Astrocyte (in vitro differentiated cells and primary cell): ENCODE results near the gene KCNMA1. TPM values are rescaled to one million over a fixed set of nuclear protein-coding genes. Genes with fewer than 3 reads are reported as not detected.

Source experiments
- DNase-seq: peaks from one replicate; pipeline ENCODE4 v3.0.0-alpha.2; 2010; ENCODE audit warnings: low read depth
- FAIRE-seq: peaks from 2 replicates; lab custom pipeline; 2011; peaks lifted over from hg19 to GRCh38; lab: Jason Lieb, UNC
- H2AFZ ChIP-seq: 2 replicates; pipeline ENCODE4 v1.6.0; 2012; ENCODE audit warnings: low read depth, low read length, inconsistent platforms
- H3K27ac ChIP-seq: 2 replicates; pipeline ENCODE4 v1.5.1; 2011; ENCODE audit warnings: low read depth, low read length, inconsistent platforms
- H3K27me3 ChIP-seq: 2 replicates; pipeline ENCODE4 v1.6.0; 2011; ENCODE audit warnings: low read length, inconsistent platforms; ENCODE audit not compliant: insufficient read depth
- H3K36me3 ChIP-seq: 2 replicates; pipeline ENCODE4 v1.5.1; 2011; ENCODE audit warnings: low read length, inconsistent platforms; ENCODE audit not compliant: insufficient read depth
- H3K4me1 ChIP-seq: 2 replicates; pipeline ENCODE4 v1.5.1; 2011; ENCODE audit warnings: low read length, inconsistent platforms; ENCODE audit not compliant: insufficient read depth
- H3K4me2 ChIP-seq: 2 replicates; pipeline ENCODE4 v1.6.0; 2012; ENCODE audit warnings: low read length, inconsistent platforms
- H3K4me3 ChIP-seq: 2 replicates; pipeline ENCODE4 v1.5.1; 2011; ENCODE audit warnings: low read depth, mild to moderate bottlenecking, low read length, inconsistent platforms; ENCODE audit not compliant: insufficient read depth
- H3K79me2 ChIP-seq: 2 replicates; pipeline ENCODE4 v1.6.0; 2012; ENCODE audit warnings: mild to moderate bottlenecking, low read length, inconsistent platforms; ENCODE audit not compliant: insufficient read depth
- H3K9ac ChIP-seq: 2 replicates; pipeline ENCODE4 v1.6.0; 2012; ENCODE audit warnings: mild to moderate bottlenecking, low read length, inconsistent platforms
- H3K9me3 ChIP-seq: 2 replicates; pipeline ENCODE4 v1.5.1; 2012; ENCODE audit warnings: low read depth, mild to moderate bottlenecking, low read length, inconsistent platforms; ENCODE audit not compliant: insufficient read depth
- H4K20me1 ChIP-seq: 2 replicates; pipeline ENCODE4 v1.6.0; 2012; ENCODE audit warnings: low read length, inconsistent platforms; ENCODE audit not compliant: insufficient read depth
- H3K27ac Mint-ChIP-seq: one replicate; pipeline ENCODE4 v1.8.0; 2021; ENCODE audit warnings: mild to moderate bottlenecking, mixed read lengths; ENCODE audit not compliant: unreplicated experiment
- H3K27me3 Mint-ChIP-seq: one replicate; pipeline ENCODE4 v1.8.0; 2021; ENCODE audit warnings: low read depth, mixed read lengths; ENCODE audit not compliant: unreplicated experiment
- H3K36me3 Mint-ChIP-seq: one replicate; pipeline ENCODE4 v1.8.0; 2021; ENCODE audit warnings: low read depth, mixed read lengths; ENCODE audit not compliant: unreplicated experiment
- H3K4me1 Mint-ChIP-seq: one replicate; pipeline ENCODE4 v1.8.0; 2021; ENCODE audit warnings: low read depth, mixed read lengths; ENCODE audit not compliant: unreplicated experiment
- H3K4me3 Mint-ChIP-seq: one replicate; pipeline ENCODE4 v1.8.0; 2021; ENCODE audit warnings: mild to moderate bottlenecking, moderate library complexity, mixed read lengths; ENCODE audit not compliant: unreplicated experiment
- H3K9me3 Mint-ChIP-seq: one replicate; pipeline ENCODE4 v1.8.0; 2021; ENCODE audit warnings: mild to moderate bottlenecking, mixed read lengths; ENCODE audit not compliant: unreplicated experiment
- CTCF ChIP-seq: IDR thresholded peaks from 2 replicates; pipeline ENCODE4 v1.5.1; 2011; ENCODE audit warnings: low read depth, mild to moderate bottlenecking, inconsistent platforms, low read length, moderate library complexity; ENCODE audit not compliant: insufficient read depth
- EZH2 ChIP-seq: IDR thresholded peaks from 2 replicates; pipeline ENCODE4 v1.6.1; 2012; ENCODE audit warnings: mild to moderate bottlenecking, low read length, inconsistent platforms; ENCODE audit not compliant: insufficient read depth
- total RNA-seq: library from RNA; stranded (reverse); gene quantifications from 2 replicates; pipeline ENCODE4 v1.2.1, GENCODE V29; 2021

Gene KCNMA1
- total RNA-seq, 1 donor from 2014 or later = 45.8 TPM

- Histone ChIP-seq H3K27me3 (no peaks in the 10 kb centered on the region), H4K20me1 (no peaks in the 10 kb centered on the region), H3K79me2 (no peaks in the 10 kb centered on the region), H3K4me2 (no peak overlapping the region), H2AFZ (peak overlapping the region; percentile 46), H3K4me1 (no peaks in the 10 kb centered on the region), H3K4me3 (no peak overlapping the region), H3K27ac (no peak overlapping the region), H3K36me3 (no peaks in the 10 kb centered on the region), H3K9me3 (no peaks in the 10 kb centered on the region), H3K9ac (no peak overlapping the region)
- H3K27ac Mint-ChIP-seq = no peak overlapping the region
- no peak overlapping the region for H3K4me3 Mint-ChIP-seq
- FAIRE-seq (no peak), DNase-seq (no peak)
- H3K27me3 Mint-ChIP-seq = no peaks in the 10 kb centered on the region
- TF ChIP-seq EZH2 (no peak), CTCF (no peak)
- H3K4me1 Mint-ChIP-seq = no peaks in the 10 kb centered on the region
- no peaks in the 10 kb centered on the region for H3K9me3 Mint-ChIP-seq
- peaks cover 2% of the 10 kb centered on the region for H3K36me3 Mint-ChIP-seq
Measured at GRCh38 chr10:77041636-77042258, 595.9 kb downstream of the KCNMA1 start.

GRCh38 chr10:77038407-77038806 lies 599.2 kb downstream of the KCNMA1 start:
- Histone ChIP-seq H3K4me3 (no peak overlapping the region), H3K27me3 (no peaks in the 10 kb centered on the region), H3K9ac (no peak overlapping the region), H3K27ac (no peak overlapping the region), H3K9me3 (no peaks in the 10 kb centered on the region), H3K4me2 (no peak overlapping the region), H3K79me2 (no peaks in the 10 kb centered on the region), H4K20me1 (no peaks in the 10 kb centered on the region), H3K4me1 (no peaks in the 10 kb centered on the region), H3K36me3 (no peaks in the 10 kb centered on the region), H2AFZ (no peak overlapping the region)
- Mint-ChIP-seq H3K9me3 (no peaks in the 10 kb centered on the region), H3K36me3 (peaks cover 4% of the 10 kb centered on the region), H3K27me3 (no peaks in the 10 kb centered on the region), H3K4me3 (no peak overlapping the region), H3K27ac (no peak overlapping the region), H3K4me1 (no peaks in the 10 kb centered on the region)
- TF ChIP-seq CTCF (no peak), EZH2 (no peak)
- FAIRE-seq (no peak), DNase-seq (no peak)

- no peak for TF ChIP-seq EZH2
- no peak for FAIRE-seq
- no peak for DNase-seq
- Histone ChIP-seq H3K9ac (no peak overlapping the region), H3K27me3 (no peaks in the 10 kb centered on the region), H3K4me3 (no peak overlapping the region), H2AFZ (no peak overlapping the region), H3K27ac (no peak overlapping the region), H3K79me2 (no peaks in the 10 kb centered on the region), H3K9me3 (no peaks in the 10 kb centered on the region), H4K20me1 (no peaks in the 10 kb centered on the region), H3K4me1 (no peaks in the 10 kb centered on the region), H3K4me2 (no peak overlapping the region), H3K36me3 (no peaks in the 10 kb centered on the region)
- H3K4me1 Mint-ChIP-seq = no peaks in the 10 kb centered on the region
- H3K36me3 Mint-ChIP-seq = peaks cover 4% of the 10 kb centered on the region
- no peak overlapping the region for H3K4me3 Mint-ChIP-seq
- no peak overlapping the region for H3K27ac Mint-ChIP-seq
- no peaks in the 10 kb centered on the region for H3K9me3 Mint-ChIP-seq
- H3K27me3 Mint-ChIP-seq = no peaks in the 10 kb centered on the region
Measured at GRCh38 chr10:77037735-77038403, 599.7 kb downstream of the KCNMA1 start.
